GM21423 (cell line): ENCODE results near the gene PPM1E.
"Not testable (repeated sequence)": the region's sequence is repeated elsewhere in the genome, so short reads cannot be mapped to it uniquely, and the experiment has no call there.

Source experiments
- ATAC-seq: cut with Tn5 transposase; IDR thresholded peaks from one replicate; pipeline ENCODE4 v1.9.1; 2021; ENCODE audit warnings: mild to moderate bottlenecking, moderate library complexity; ENCODE audit not compliant: unreplicated experiment

PPM1E gene

DNA sequence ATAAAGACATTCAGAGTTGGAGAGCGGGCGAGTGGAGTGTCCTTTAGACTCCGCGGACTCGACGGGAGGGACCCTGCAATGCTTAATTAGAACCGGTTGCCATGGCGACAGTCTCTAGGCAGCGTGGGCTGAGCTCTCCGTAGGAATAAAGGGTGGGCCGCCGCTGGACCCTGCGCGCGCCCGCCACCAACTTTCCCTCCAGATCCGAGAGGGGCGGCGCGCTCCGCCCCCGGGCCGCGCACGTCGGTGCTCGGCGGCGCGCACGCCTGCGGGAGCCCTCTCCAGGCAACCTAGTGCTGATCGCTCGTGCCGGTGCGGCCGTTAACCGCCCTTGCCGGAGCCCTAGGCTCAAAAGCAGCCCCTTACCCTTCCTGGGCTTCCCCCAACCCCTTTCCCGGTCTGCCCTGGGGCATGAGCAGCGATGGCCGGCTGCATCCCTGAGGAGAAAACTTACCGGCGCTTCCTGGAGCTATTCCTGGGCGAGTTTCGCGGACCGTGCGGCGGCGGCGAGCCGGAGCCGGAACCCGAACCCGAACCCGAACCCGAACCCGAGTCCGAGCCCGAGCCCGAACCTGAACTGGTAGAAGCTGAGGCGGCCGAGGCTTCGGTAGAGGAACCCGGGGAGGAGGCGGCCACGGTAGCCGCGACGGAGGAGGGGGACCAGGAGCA lies at the start of gene PPM1E:
TSS of gene PPM1E (plus strand) at position 278 of the 669 bp plus-strand sequence.
- no peak for ATAC-seq

DNA sequence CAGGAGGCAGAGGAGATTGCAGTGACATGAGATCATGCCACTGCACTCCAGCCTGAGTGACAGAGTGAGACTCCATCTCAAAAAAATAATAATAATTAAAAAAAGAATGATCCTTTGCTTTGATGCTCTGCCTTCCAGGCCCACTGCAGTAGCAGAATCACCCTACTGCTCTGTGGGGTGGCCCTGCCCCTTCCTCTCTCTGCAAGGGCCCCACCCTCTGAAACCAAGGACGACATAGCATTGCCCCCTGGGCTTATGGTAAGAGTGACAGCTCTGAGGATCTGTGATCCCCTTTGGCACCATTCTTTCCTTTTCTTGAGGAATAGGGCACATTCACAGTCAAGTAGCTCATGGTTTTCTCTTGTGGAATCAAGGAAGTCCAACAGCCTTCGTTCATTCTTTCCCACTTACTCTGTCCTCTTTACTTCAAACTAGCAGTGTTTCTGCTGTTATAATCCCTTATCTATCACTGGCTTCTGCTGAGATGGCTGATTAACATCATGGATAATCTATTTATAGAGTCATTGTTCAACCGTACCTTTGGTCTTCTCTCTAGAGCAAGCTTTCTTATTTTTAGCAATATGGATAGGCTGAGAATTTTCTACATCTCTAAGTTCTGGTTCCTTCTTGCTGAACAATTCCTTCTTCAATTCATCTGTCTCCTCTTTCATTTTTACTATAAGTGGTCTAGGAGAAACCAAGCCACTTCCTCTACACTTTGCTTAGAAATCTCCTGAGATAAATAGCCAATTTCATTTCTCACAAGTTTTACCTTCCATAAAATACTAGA lies 49.1 kb upstream of the PPM1E start:
- ATAC-seq: no peak

DNA sequence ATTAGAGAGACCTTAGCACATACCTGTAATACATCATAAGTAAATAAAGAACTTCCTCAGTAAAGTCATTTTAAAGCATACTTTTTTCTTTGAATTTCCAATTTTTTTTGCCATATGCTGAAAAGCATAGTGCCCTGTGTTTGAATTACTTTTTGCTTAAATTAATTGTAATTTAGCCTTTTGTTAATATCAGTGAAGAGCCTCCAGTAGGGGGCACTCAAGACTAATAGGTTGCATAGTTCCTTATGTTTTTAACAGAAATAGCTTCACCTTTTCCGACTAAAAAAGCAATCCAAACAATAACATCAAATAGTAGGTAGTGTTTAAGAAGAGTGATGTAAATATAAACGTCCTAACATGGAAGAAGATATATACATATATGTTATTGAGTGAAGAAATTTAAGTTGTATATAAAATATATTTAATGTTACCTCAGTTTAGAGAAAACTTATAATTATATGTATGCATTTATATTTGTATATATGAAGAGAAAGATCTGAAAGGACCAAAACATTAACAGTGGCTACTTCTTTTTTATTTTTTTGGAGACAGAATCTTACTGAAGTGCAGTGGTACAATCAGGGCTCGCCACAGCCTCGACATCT lies 44.6 kb upstream of the PPM1E start:
- ATAC-seq: no peak

DNA sequence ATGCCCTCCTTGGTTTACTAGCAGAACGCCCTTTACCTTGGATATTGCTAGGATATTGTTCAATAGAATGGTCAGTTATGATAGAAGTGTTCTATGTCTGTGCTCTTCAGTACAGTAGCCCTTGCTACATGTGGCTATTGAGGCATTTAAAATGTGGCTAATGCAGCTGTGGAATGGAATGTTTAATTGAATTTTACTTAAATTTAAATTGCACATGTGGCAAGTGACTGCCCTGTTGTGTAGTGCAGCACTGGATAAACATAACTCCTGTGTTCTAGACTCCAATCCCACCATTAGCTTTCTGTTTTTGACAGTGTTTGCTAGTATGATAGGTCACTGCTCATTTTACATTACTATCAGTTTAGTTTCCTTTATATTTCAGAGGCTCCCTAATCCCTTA lies 33.4 kb upstream of the PPM1E start:
- ATAC-seq: no peak

DNA sequence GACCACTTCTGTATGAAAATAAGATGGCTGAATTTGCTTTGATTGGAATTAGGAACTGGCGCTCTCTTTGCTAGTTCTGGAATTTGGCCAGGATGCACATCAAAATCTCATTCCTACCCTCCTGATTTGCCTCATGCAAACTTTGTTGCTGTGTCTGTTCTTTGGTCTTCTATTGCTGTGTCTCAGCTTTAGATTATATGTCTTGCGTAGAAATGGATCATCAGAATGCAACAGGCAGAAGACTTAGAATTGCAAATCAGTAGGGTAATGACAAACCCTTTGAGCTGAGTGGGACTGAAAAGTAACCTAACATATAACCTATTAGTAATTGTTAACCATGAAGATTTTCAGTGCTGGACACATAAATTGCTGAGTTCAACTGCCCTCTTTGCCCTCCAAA lies 33.0 kb upstream of the PPM1E start:
- ATAC-seq: no peak

DNA sequence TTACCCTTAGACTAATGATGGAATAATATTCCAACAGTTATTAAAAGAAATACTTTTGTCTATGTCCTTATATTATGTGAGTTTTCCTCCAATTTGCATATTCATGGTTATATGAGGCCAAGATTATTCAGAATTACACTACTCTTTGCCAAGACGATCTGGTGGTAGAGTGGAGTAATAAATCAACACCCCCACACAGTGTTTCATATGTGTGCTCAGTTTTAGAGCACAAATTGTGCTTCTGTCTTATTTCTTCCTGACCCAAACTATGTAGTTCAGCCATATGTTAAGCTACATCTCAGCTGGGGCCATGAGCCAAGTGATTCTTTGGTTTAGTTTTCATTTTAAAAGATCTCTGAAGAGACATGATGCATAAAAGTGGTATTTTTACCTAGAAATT lies 26.9 kb upstream of the PPM1E start:
- no peak for ATAC-seq

DNA sequence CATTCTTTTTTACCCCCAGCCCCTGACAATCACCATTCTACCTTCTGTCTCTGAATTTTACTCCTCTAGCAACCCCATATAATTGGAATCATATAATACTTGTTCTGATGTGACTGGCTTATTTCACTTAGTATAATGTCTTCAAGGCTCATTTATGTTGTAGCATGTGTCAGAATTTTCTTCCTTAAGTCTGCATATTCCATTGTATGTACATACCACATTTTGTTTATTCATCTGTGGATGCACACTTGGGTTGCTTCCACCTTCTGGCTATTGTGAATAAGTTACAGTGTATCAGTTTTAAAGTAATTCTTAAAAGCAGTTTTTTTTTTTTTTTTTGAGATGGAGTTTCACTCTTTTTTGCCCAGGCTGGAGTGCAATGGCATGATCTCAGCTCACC lies 24.7 kb upstream of the PPM1E start:
- ATAC-seq: no peak

DNA sequence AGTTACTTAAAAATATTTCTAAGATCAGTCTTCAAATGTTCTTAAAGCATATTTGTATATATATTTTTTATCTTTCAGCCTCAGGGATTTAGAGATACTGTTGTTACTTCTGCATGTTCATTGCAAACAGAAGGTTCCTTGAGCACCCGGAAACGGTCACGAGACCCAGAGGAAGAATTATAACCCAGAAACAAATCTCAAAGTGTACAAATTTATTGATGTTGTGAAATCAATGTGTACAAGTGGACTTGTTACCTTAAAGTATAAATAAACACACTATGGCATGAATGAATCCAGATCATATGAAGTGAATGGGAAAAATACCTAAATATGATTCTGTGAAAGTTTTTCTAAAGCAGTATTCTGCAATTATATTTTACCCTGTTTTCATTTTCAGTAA lies 21.6 kb upstream of the PPM1E start:
- ATAC-seq: no peak

DNA sequence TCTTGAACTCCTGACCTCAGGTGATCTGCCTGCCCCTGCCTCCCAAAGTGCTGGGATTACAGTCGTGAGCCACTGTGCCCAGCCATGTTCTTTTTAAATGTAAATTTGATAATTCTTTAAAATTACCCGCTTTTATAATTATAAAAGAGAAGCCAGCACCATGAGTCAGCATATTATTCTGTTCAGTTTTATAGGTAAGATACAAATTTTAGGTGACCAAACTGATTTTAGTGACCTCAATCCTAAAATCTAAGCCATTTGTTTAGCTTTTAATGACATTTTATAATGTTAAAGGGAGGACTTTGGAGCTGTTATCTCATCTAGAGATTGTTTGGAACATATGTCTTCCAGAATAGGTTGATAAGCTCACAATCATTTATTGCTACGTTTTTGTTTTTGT lies 20.8 kb upstream of the PPM1E start:
- no peak for ATAC-seq

DNA sequence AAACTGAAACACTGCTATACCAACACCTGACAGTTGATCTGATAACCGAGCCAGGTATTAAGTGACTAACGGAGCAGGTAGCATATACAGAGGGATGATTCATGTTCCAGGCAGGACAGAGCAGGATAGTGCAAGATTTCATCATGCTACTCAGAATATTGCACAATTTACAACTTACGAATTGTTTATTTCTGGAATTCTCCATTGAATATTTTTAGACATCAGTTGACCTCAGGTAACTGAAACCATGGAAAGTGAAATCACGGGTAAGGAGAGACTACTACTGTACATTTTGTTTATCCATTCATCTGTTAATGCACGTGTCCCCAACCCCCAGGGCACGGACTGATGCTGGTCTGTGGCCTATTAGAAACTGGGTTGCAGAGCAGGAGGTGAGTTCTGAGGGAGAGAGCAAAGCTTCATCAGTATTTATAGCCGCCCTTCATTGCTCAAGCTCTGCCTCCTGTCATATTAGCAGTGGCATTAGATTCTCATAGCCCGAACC lies 14.5 kb upstream of the PPM1E start:
- no peak for ATAC-seq

DNA sequence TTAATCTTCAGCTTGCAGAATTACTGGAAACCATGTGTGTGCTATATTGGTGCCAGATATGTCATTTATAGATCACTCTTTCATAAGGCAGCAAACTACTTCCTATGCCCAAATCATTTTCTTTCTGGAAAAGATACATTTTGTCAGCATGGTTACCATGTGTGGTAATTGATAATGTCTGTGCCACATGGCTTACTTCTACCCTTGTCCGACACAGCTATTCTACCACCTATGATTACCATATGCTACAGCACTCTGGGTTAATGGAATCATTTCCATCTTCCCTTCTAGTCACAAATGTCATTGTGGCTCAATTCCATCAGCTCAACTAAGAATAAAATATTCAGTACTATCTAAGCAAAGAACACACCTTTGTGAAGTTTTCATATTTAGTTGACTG lies 8.0 kb upstream of the PPM1E start:
- ATAC-seq: no peak

DNA sequence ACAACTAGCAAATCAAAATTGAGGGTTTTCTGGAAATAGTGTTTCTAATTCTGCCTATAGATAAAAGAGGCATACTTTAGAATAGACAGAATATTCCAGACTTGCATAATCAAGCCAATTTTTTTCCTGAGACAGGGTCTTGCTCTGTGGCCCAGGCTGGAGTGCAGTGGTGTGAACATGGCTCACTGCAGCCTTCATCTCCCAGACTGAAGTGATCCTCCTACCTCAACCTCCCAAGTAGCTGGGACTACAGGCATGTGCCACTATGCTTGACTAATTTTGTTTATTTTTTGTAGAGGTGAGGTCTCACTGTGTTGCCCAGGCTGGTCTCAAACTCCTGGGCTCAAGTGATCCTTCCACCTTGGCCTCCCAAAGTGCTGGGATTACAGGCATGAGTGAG lies 6.0 kb upstream of the PPM1E start:
- ATAC-seq: not testable (repeated sequence)

DNA sequence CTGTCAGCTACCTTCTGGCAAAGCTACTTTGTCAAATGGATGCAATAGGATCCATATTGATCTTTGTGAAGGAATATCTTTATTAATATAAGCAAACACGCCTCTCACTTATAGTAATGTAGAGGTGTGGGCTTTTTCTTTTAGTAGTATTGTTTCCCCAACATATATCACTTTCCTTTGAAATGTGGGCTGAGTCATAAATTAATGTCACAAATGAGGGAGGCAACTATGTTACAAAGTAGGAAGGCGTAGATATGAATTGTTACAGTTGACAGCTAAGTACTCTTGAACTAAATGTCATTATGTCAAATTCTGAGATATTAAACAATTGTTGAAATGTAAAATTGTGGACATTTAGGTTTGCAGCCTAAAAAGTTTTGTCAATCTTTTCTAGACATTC lies 2.6 kb upstream of the PPM1E start:
- no peak for ATAC-seq

DNA sequence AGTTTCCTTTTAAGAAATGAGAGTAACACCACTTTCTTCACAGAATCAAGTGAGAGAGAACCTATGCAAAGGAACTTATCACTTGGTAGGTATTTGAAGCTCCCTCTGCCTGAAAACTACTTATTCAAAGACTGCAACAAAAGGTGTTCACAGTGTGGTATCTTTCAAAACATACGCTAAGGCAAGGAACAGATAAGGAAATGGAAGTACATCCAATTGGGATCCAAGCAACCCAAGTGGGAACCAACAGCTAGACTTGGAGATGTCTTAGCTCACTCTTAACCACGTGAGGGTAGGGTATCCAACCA lies 431 bp upstream of the PPM1E start:
- no peak for ATAC-seq

DNA sequence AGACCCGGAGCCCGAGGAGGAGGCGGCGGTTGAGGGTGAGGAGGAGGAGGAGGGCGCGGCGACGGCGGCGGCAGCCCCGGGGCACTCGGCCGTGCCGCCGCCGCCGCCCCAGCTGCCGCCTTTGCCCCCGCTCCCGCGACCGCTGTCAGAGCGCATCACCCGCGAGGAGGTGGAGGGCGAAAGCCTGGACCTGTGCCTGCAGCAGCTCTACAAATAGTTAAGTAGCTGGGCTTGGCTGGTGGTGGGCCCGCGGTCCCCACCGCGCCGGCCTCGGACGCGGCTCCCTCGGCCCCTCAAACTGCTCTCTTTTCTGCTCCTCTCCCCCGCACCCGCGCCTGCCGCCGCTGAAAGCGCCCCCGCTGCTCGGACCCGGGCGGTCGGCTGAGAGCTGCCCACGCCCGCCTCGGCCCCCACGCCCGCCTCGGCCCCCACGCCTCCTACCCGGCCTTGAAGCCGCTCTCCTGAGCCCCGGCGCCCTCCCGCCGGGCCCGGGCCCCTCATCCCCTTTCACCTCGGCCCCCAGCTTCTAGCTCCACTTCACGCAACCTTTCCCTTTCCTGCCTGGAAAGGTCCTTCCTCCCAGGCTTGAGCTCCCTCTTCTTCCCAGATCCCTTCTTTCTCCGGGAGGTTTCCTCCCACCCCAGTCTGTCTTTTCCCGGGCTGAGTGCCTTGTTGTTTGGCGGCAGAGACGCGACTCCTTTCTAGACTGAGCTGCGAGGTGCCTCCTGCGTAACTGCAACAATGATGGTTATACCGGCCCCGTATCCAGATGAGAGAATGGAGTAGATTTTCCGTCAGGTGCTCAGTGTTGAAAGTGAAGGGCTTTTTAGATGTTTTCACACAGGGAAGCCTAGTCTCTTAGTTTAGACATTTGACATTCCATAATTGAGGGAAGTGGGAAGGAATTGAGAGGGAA lies 850 bp downstream of the PPM1E start:
- no peak for ATAC-seq

DNA sequence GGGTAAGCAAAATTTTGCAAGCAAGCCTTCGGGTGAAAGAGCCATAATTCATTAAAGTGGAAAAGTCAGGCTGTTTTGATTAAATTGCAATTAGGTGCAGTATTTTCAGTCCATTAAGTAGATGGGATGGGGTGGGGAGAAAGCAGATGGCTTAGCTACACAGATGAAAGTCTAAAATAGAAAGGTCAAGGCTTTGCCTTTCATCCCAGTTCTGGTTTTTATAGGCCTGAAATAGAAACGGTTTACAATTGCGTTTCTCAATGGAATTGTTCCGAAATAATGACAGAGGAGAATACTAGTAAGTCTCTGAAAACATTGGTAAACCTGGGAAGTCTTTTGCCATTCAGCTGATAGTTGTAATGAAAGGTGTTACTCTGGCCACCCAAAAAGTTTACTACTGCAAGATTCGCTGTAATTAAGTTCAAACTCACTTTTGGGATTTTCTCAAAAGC lies 1.5 kb downstream of the PPM1E start:
- ATAC-seq: no peak

DNA sequence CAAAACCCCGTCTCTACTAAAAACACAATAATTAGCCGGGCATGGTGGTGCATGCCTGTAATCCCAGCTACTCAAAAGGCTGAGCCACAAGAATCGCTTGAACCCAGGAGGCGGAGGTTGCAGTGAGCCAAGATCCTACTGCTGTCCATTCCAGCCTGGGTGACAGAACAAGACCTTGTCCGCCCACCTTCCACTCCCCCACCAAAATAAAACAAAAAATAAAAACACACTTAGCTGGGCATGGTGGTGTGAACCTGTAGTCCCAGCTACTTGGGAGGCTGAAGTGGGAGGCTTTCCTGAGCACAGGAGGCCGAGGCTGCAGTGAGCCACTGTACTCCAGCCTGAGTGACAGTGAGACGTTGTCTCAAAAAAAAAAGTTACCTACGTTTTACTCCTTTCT lies 3.2 kb downstream of the PPM1E start:
- no peak for ATAC-seq

DNA sequence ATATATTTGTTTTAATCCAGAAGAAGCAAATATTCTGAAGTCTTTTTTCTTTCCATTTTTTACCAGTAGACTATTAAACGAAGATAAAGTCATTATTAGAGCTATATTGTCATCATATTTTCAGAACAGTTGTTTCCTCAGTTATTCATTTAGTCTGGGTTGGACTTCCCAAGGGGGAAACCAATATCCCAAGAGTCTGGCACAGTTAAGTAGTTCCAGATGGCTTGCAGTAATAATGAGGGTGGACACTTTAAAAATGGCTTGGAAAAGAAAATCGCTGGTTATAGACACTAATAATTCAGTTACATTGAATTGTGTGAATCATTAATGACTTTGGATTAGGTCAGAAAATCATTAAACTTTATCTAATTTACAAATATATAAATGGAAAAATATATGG lies 3.9 kb downstream of the PPM1E start:
- no peak for ATAC-seq

DNA sequence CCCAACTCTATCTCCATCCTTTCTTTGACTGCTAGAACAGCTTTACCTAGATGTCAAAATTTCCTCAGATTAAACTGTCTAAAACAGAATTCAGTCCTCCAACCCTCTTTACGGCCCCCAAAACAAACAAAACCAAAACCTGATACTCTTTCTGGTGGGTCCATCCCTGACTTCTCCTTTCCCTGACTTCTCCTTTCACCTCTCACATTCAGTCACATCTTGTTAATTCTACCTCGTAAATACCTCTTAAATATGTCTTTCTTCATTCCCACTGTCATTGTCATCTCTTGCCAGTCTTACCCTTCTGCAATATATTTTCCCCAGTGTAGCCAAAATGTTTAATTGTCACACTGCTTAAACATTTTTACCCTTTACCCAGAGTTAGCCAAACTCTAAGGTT lies 4.6 kb downstream of the PPM1E start:
- no peak for ATAC-seq

DNA sequence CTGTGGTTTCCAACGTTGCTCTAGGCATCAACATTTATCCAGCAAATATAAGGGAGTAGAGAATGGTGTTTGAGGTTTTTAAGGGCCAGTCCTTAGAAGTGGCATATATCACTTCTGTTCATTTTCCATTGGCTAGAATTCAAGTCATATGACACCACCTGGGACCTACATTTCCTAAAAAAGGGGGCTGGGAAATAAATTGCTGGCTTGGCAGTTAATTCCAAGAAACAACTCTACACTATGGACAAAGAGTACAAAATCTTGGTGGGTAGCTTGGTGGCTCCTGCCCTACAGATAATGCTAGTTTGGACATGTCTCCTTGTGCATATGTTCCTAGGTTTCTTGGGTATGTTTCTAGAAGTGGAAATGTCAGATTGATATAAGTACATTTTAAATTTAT lies 7.6 kb downstream of the PPM1E start:
- no peak for ATAC-seq

DNA sequence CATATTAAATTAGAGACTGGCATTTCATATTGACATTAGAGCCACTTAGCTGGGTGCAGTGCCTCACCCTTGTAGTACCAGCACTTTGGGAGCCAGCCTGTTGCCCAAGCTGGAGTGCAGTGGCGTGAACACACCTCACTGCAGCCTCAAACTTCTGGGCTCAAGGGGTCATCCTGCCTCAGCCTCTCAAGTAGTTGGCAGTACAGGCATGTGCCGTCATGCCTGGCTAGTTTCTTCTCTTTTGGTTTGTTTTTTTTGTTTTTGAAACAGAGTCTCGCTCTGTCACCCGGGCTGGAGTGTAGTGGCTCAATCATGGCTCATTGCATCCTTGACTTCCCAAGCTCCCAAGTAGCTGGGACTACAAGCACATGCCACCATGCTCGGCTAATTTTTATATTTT lies 8.7 kb downstream of the PPM1E start:
- no peak for ATAC-seq
